ENCODE measurements around the gene UTS2.

UTS2 gene

DNA sequence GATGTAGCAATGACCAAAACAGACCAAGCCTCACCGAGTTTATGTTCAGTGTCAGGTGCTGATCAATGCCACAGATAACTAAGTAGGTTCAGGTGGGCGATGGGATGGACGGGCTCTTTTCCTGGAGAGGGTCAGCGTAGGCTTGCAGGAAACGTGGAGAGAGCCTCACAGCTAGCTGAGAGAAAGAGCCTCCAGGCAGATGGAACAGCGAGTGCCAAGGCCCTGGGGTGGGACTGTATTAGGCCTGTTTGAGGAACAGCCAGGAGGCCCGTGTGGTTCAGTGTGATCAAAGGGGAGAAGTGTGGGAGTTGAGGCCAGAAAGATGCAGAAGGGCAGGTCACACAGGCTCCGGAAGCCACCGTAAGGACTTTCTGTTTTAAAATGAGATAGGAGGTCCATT, 7.3 kb upstream of the UTS2 start:
- Histone ChIP-seq H3K36me3 (ENCODE audit: low read length) (no peaks in the 10 kb centered on the region), H3K79me2 (ENCODE audit: insufficient read depth, low read length) (no peaks in the 10 kb centered on the region), H3F3A (ENCODE audit: insufficient read depth) (no peaks in the 10 kb centered on the region), H3K4me2 (ENCODE audit: low read depth, low read length, poor library complexity, severe bottlenecking) (no peak overlapping the region), H2AFZ (ENCODE audit: low read depth, low read length, severe bottlenecking) (no peak overlapping the region), H3K27me3 (ENCODE audit: low read length) (no peaks in the 10 kb centered on the region), H3K9me3 (ENCODE audit: insufficient read depth, low read length) (no peaks in the 10 kb centered on the region), H3K9me2 (replicated peaks; ENCODE audit: insufficient read depth, low read length) (no peaks in the 10 kb centered on the region), H4K20me1 (ENCODE audit: low read depth, low read length) (no peaks in the 10 kb centered on the region), H3K27ac (ENCODE audit: low read depth, low read length) (no peak overlapping the region), H3K9ac (ENCODE audit: low read length) (no peak overlapping the region), H3K4me3 (ENCODE audit: insufficient read depth, low read length, poor library complexity, severe bottlenecking) (no peak overlapping the region)
- no peak for TF ChIP-seq EZH2phosphoT487 (conservative IDR thresholded peaks at IDR 0.05; ENCODE audit: low read length)
- TF ChIP-seq, protein P1, sequence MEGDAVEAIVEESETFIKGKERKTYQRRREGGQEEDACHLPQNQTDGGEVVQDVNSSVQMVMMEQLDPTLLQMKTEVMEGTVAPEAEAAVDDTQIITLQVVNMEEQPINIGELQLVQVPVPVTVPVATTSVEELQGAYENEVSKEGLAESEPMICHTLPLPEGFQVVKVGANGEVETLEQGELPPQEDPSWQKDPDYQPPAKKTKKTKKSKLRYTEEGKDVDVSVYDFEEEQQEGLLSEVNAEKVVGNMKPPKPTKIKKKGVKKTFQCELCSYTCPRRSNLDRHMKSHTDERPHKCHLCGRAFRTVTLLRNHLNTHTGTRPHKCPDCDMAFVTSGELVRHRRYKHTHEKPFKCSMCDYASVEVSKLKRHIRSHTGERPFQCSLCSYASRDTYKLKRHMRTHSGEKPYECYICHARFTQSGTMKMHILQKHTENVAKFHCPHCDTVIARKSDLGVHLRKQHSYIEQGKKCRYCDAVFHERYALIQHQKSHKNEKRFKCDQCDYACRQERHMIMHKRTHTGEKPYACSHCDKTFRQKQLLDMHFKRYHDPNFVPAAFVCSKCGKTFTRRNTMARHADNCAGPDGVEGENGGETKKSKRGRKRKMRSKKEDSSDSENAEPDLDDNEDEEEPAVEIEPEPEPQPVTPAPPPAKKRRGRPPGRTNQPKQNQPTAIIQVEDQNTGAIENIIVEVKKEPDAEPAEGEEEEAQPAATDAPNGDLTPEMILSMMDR (IDR thresholded peaks at IDR 0.05; ENCODE audit: insufficient read depth, low read length, poor library complexity, severe bottlenecking), result no peak

DNA sequence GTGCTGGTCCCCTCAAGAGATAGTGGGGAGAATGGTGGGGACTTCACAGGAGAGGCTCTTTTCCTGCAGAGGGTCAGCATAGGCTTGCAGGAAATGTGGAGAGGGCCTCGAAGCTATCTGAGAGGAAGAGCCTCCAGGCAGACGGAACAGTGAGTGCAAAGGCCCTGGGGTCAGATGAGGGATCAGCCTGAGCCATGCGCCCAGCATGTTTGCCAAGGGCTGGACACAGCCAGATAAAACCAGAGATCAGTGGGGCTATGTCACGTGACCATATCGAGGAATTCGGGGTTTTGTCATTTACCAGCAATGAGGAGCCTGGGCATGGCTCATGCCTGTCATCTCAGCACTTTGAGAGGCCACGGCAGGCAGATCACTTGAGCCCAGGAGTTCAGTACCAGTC, 6.5 kb upstream of the UTS2 start:
- no peak overlapping the region for H3K4me2 ChIP-seq (ENCODE audit: low read depth, low read length, poor library complexity, severe bottlenecking)
- H3K4me3 ChIP-seq (ENCODE audit: insufficient read depth, low read length, poor library complexity, severe bottlenecking), result no peak overlapping the region
- TF ChIP-seq, protein P1 (IDR thresholded peaks at IDR 0.05; ENCODE audit: insufficient read depth, low read length, poor library complexity, severe bottlenecking), result no peak
- no peak for TF ChIP-seq EZH2phosphoT487 (conservative IDR thresholded peaks at IDR 0.05; ENCODE audit: low read length)
- no peaks in the 10 kb centered on the region for H3K27me3 ChIP-seq (ENCODE audit: low read length)
- H3K9me3 ChIP-seq (ENCODE audit: insufficient read depth, low read length), result no peaks in the 10 kb centered on the region
- no peak overlapping the region for H3K27ac ChIP-seq (ENCODE audit: low read depth, low read length)
- H4K20me1 ChIP-seq (ENCODE audit: low read depth, low read length), result no peaks in the 10 kb centered on the region
- H3K79me2 ChIP-seq (ENCODE audit: insufficient read depth, low read length), result no peaks in the 10 kb centered on the region
- H3K9me2 ChIP-seq (replicated peaks; ENCODE audit: insufficient read depth, low read length), result no peaks in the 10 kb centered on the region
- no peak overlapping the region for H3K9ac ChIP-seq (ENCODE audit: low read length)
- no peak overlapping the region for H2AFZ ChIP-seq (ENCODE audit: low read depth, low read length, severe bottlenecking)
- no peaks in the 10 kb centered on the region for H3F3A ChIP-seq (ENCODE audit: insufficient read depth)
- no peaks in the 10 kb centered on the region for H3K36me3 ChIP-seq (ENCODE audit: low read length)

DNA sequence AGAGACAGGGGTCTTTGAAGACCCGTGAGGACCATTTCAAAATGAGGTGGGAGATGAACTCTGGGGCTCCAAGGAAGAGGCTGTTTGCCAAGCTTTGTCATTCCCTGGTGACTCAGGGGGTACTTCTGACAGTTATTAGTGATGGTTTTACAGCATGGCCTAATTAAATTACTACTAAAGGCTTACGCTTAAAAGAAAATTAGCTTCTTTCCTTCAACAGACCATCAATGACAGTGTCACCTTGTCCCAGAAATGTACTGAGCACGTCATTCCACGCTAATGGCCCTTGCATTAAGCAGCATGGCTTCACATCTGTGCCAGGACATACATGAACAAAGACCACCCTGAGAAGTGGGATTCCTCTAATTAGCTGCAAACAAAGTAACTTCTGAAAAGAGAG, 5.1 kb upstream of the UTS2 start:
- H3K9me3 ChIP-seq (ENCODE audit: insufficient read depth, low read length), result no peaks in the 10 kb centered on the region
- no peak for TF ChIP-seq EZH2phosphoT487 (conservative IDR thresholded peaks at IDR 0.05; ENCODE audit: low read length)
- TF ChIP-seq, protein P1 (IDR thresholded peaks at IDR 0.05; ENCODE audit: insufficient read depth, low read length, poor library complexity, severe bottlenecking), result no peak
- H3K4me3 ChIP-seq (ENCODE audit: insufficient read depth, low read length, poor library complexity, severe bottlenecking), result no peak overlapping the region
- H3K79me2 ChIP-seq (ENCODE audit: insufficient read depth, low read length), result no peaks in the 10 kb centered on the region
- no peaks in the 10 kb centered on the region for H3K27me3 ChIP-seq (ENCODE audit: low read length)
- no peaks in the 10 kb centered on the region for H3K9me2 ChIP-seq (replicated peaks; ENCODE audit: insufficient read depth, low read length)
- H4K20me1 ChIP-seq (ENCODE audit: low read depth, low read length), result no peaks in the 10 kb centered on the region
- H3K9ac ChIP-seq (ENCODE audit: low read length), result no peak overlapping the region
- no peak overlapping the region for H3K27ac ChIP-seq (ENCODE audit: low read depth, low read length)
- H3F3A ChIP-seq (ENCODE audit: insufficient read depth), result no peaks in the 10 kb centered on the region
- no peak overlapping the region for H2AFZ ChIP-seq (ENCODE audit: low read depth, low read length, severe bottlenecking)
- H3K36me3 ChIP-seq (ENCODE audit: low read length), result no peaks in the 10 kb centered on the region
- H3K4me2 ChIP-seq (ENCODE audit: low read depth, low read length, poor library complexity, severe bottlenecking), result no peak overlapping the region
